ENCODE data around the gene ATG2B.

GRCh38 chr14:96320605-96321004 is 42.5 kb downstream of the ATG2B start:
- TF ChIP-seq CTCF (IDR thresholded peaks at IDR 0.05), result no peak
- no peak for TF ChIP-seq POLR2A (IDR thresholded peaks at IDR 0.05)
- no peak for TF ChIP-seq EP300 (IDR thresholded peaks at IDR 0.05)

Measured in tibial nerve (tissue), 4 donors.